ENCODE measurements around the gene TTC28. TPM values are rescaled to one million over a fixed set of nuclear protein-coding genes. Genes with fewer than 3 reads are reported as not detected.

The TTC28 gene
- polyA plus RNA-seq, 4 donors = 0.45 to 24.0 (median 3.7) TPM

DNA sequence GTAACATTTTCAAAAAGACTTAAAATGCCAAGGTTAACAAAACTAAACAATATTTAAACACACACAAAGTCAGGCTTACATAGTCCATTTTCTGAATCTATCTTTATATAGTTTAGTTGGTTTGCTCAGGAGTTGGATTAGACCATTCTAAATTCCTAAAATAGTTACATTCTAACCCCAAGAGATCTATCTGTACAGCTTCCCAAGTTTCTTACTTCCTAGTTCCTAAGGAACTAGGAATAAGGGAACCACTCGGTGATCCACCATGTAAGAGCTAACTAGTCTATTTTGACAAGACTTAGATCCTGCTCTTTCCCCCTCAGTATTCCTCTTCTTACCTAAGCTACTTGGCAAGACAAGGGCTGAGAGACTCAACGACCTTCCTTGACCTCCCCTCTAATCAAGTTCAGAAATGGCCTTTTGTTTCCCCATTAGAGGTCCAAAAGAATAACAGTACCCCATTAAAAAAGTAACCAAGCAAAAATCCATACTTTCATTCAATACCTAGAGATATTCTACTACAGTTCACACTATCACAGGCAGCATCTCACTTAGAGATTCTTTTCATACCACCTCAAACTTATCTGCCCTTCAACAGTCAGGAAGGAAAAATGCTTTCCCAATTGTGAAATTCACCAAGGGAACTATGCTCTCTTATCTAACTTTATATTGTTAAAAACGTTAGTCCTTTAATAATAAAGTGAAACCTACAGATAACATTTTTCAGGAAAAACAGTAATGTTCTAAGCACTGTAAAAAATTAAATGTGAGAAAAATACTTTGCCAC is 253.1 kb downstream of the TTC28 start:
- 43 to 57% (median 45%) methylated on average over 3 of the region's 3 CpGs for WGBS, 3 donors

DNA sequence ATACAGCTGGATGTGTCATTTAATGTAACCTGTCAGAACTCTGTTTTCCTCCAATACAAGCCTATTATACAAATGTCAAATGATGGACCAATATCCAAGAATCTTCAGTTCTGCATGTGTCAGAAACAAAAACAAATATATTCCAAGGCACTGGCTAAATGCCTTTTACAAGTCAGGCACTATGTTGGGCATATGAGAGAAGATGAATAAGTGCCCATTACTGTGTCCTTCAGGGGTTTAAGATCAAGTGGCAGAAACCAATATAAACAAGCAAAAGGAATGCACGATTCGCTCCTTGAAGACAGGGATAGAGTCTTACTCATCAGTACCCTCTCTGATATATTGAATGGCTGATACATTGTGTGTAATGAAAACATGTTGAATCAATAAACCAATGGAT is 254.4 kb downstream of the TTC28 start:
- Histone ChIP-seq H3K4me3 (ENCODE audit: low read depth in 1 of 3, low read length in 3 of 3) (no peak overlapping the region), H3K36me3 (ENCODE audit: control insufficient read depth in 3 of 3, insufficient read depth in 2 of 3, low read depth in 1 of 3, low read length in 3 of 3) (no peaks in the 10 kb centered on the region), H3K27me3 (ENCODE audit: control insufficient read depth in 3 of 3, insufficient read depth in 3 of 3, low read length in 3 of 3) (no peaks in the 10 kb centered on the region), H3K27ac (ENCODE audit: low read depth in 1 of 3, low read length in 2 of 3) (no peak overlapping the region), H3K4me1 (ENCODE audit: control insufficient read depth in 3 of 3, insufficient read depth in 2 of 3, low read depth in 1 of 3, low read length in 2 of 3) (no peaks in the 10 kb centered on the region), H3K9me3 (ENCODE audit: control insufficient read depth in 2 of 2, insufficient read depth in 1 of 2, low read depth in 1 of 2, low read length in 1 of 2) (no peaks in the 10 kb centered on the region)
- 87 to 94% (median 93%) methylated on average over 2 of the region's 2 CpGs for WGBS, 3 donors
- FAIRE-seq (no peak), DNase-seq (no peak)

More for the DNA sequence above, 253.1 kb downstream of the TTC28 start:
- DNase-seq (no peak), FAIRE-seq (no peak)
- no peaks in the 10 kb centered on the region for H3K36me3 ChIP-seq (ENCODE audit: control insufficient read depth in 3 of 3, insufficient read depth in 2 of 3, low read depth in 1 of 3, low read length in 3 of 3)
- no peaks in the 10 kb centered on the region for H3K27me3 ChIP-seq (ENCODE audit: control insufficient read depth in 3 of 3, insufficient read depth in 3 of 3, low read length in 3 of 3)
- peaks cover 0 to 2% (median 0%) of the 10 kb centered on the region in 3 donors for H3K4me1 ChIP-seq (ENCODE audit: control insufficient read depth in 3 of 3, insufficient read depth in 2 of 3, low read depth in 1 of 3, low read length in 2 of 3)
- no peak overlapping the region for H3K27ac ChIP-seq (ENCODE audit: low read depth in 1 of 3, low read length in 2 of 3)
- H3K4me3 ChIP-seq (ENCODE audit: low read depth in 1 of 3, low read length in 3 of 3) = no peak overlapping the region
- no peaks in the 10 kb centered on the region for H3K9me3 ChIP-seq (ENCODE audit: control insufficient read depth in 2 of 2, insufficient read depth in 1 of 2, low read depth in 1 of 2, low read length in 1 of 2)

DNA sequence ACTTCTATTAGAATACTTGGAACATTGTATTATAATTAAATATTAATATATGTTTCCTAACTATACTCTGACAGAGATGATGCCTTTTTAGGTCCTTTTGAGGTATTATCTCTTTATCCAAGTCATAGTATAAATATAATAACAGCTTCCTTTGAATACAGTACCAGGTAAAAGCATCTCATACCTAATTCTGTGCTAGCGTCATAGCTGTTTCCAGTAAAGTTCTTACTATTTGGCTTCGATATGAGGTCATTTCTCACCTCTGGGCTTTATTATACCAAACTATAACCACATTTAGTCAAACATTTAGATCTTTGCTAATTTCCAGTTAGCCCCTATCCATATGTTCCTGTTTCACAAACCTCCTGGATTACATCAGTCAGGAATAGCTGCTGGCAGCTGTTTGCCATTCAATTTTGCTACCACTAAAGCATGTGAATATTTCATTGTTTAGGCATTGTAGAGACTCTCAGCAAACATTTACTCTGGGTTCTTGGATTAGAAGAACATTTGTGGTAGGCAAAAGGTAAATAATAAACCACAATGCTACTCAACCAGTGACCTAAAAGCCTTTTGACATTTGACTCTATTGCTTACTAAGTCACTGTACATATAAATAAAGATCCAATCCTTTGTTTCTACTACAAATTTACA is 255.1 kb downstream of the TTC28 start:
- no peaks in the 10 kb centered on the region for H3K9me3 ChIP-seq (ENCODE audit: control insufficient read depth in 2 of 2, insufficient read depth in 1 of 2, low read depth in 1 of 2, low read length in 1 of 2)
- H3K27me3 ChIP-seq (ENCODE audit: control insufficient read depth in 3 of 3, insufficient read depth in 3 of 3, low read length in 3 of 3) = no peaks in the 10 kb centered on the region
- H3K36me3 ChIP-seq (ENCODE audit: control insufficient read depth in 3 of 3, insufficient read depth in 2 of 3, low read depth in 1 of 3, low read length in 3 of 3) = no peaks in the 10 kb centered on the region
- H3K4me1 ChIP-seq (ENCODE audit: control insufficient read depth in 3 of 3, insufficient read depth in 2 of 3, low read depth in 1 of 3, low read length in 2 of 3) = no peaks in the 10 kb centered on the region
- H3K4me3 ChIP-seq (ENCODE audit: low read depth in 1 of 3, low read length in 3 of 3) = no peak overlapping the region
- 85 to 94% (median 86%) methylated on average over 2 of the region's 2 CpGs for WGBS, 3 donors
- FAIRE-seq (no peak), DNase-seq (no peak)
- no peak overlapping the region for H3K27ac ChIP-seq (ENCODE audit: low read depth in 1 of 3, low read length in 2 of 3)

DNA sequence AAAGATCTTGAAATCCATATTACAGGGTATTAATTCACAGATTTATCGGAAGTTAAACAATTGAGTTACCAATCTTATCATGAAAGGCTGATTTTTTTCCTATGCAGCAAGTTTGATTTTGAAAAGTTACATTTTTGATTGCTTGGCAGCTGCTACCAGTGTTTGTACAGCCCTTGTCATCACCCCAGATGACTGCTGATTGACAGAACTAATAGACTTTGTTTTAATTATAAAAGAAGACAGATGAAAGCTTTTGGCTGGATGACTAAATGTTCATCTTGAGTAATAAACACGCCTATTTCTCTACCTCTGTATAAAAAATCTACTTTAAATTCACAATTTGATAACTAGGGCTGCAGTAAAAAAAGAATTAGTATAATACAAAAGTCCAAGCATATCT is 259.7 kb downstream of the TTC28 start:
- H3K4me3 ChIP-seq (ENCODE audit: low read depth in 1 of 3, low read length in 3 of 3) = no peak overlapping the region

DNA sequence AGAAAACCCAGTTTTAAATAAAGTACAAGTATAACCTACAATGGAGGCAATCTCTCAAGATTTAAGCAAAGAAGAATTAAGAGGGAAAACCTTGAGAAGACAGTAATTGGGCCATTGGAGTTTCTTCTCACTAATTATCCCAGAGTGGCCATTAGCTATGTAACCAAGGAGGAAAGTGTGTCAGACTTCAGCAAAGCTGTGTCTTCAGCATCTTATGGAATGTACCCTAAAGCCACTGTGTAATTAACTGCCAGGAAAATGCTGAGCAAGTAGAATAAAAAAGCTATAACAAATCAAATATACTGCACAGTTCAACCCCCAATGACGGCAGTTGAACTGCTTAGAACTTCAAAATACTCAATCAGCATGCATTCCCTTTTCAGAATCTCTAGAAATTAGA is 261.6 kb downstream of the TTC28 start:
- Histone ChIP-seq H3K4me3 (ENCODE audit: low read depth in 1 of 3, low read length in 3 of 3) (no peak overlapping the region), H3K4me1 (ENCODE audit: control insufficient read depth in 3 of 3, insufficient read depth in 2 of 3, low read depth in 1 of 3, low read length in 2 of 3) (no peaks in the 10 kb centered on the region), H3K36me3 (ENCODE audit: control insufficient read depth in 3 of 3, insufficient read depth in 2 of 3, low read depth in 1 of 3, low read length in 3 of 3) (no peaks in the 10 kb centered on the region), H3K9me3 (ENCODE audit: control insufficient read depth in 2 of 2, insufficient read depth in 1 of 2, low read depth in 1 of 2, low read length in 1 of 2) (no peaks in the 10 kb centered on the region), H3K27me3 (ENCODE audit: control insufficient read depth in 3 of 3, insufficient read depth in 3 of 3, low read length in 3 of 3) (no peaks in the 10 kb centered on the region), H3K27ac (ENCODE audit: low read depth in 1 of 3, low read length in 2 of 3) (no peak overlapping the region)
- 89 to 95% (median 94%) methylated on average over 1 of the region's 1 CpG for WGBS, 3 donors
- DNase-seq (no peak), FAIRE-seq (no peak)

More for the DNA sequence above, 259.7 kb downstream of the TTC28 start:
- Histone ChIP-seq H3K27me3 (ENCODE audit: control insufficient read depth in 3 of 3, insufficient read depth in 3 of 3, low read length in 3 of 3) (no peaks in the 10 kb centered on the region), H3K4me1 (ENCODE audit: control insufficient read depth in 3 of 3, insufficient read depth in 2 of 3, low read depth in 1 of 3, low read length in 2 of 3) (no peaks in the 10 kb centered on the region), H3K36me3 (ENCODE audit: control insufficient read depth in 3 of 3, insufficient read depth in 2 of 3, low read depth in 1 of 3, low read length in 3 of 3) (no peaks in the 10 kb centered on the region), H3K27ac (ENCODE audit: low read depth in 1 of 3, low read length in 2 of 3) (no peak overlapping the region), H3K9me3 (ENCODE audit: control insufficient read depth in 2 of 2, insufficient read depth in 1 of 2, low read depth in 1 of 2, low read length in 1 of 2) (no peaks in the 10 kb centered on the region)
- DNase-seq (no peak), FAIRE-seq (no peak)
- WGBS, 3 donors = 60 to 77% (median 70%) methylated on average over 2 of the region's 2 CpGs

DNA sequence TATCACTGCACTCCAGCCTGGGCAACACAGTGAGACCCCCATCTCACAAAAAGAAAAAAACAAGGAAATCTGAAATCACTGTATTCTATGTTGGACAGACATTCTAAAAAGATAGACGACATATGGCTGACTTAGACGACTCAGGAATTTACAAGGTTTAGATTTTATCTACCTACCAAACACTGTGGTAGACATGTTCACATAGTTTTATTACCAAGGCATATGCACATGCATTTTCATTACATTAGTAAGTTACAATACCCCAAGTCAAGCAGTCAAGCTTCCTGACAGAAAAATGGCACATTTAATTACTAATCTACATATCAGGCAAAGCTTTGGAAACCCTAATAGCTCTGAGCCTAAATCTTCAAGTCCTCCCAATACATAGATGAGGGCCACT is 262.2 kb downstream of the TTC28 start:
- DNase-seq = no peak

DNA sequence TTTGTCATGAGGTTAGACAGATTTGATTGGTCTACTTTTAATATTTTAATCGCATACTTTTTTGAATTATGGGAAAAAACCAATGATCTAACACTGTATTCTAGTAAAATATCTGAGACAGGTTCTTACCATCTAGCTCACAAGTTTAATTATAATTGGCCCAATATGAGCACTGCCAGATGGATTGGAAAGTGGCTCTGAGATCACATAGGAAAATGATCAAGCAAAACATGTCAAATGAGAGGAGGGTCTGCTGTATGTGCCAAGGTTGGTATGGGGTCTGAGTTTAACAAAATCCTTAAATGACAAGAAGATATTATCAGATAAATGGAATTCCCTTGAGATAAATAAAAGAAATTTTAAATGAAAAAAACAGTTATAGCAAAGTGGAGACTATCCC is 264.7 kb downstream of the TTC28 start:
- FAIRE-seq = no peak
- no peaks in the 10 kb centered on the region for H3K27me3 ChIP-seq (ENCODE audit: control insufficient read depth in 3 of 3, insufficient read depth in 3 of 3, low read length in 3 of 3)

More for the DNA sequence above, 262.2 kb downstream of the TTC28 start:
- no peak for FAIRE-seq
- Histone ChIP-seq H3K27ac (ENCODE audit: low read depth in 1 of 3, low read length in 2 of 3) (no peak overlapping the region), H3K36me3 (ENCODE audit: control insufficient read depth in 3 of 3, insufficient read depth in 2 of 3, low read depth in 1 of 3, low read length in 3 of 3) (no peaks in the 10 kb centered on the region), H3K4me3 (ENCODE audit: low read depth in 1 of 3, low read length in 3 of 3) (no peak overlapping the region), H3K4me1 (ENCODE audit: control insufficient read depth in 3 of 3, insufficient read depth in 2 of 3, low read depth in 1 of 3, low read length in 2 of 3) (no peaks in the 10 kb centered on the region), H3K27me3 (ENCODE audit: control insufficient read depth in 3 of 3, insufficient read depth in 3 of 3, low read length in 3 of 3) (no peaks in the 10 kb centered on the region), H3K9me3 (ENCODE audit: control insufficient read depth in 2 of 2, insufficient read depth in 1 of 2, low read depth in 1 of 2, low read length in 1 of 2) (no peaks in the 10 kb centered on the region)
- WGBS, 3 donors = 85 to 91% (median 87%) methylated on average over 2 of the region's 2 CpGs

DNA sequence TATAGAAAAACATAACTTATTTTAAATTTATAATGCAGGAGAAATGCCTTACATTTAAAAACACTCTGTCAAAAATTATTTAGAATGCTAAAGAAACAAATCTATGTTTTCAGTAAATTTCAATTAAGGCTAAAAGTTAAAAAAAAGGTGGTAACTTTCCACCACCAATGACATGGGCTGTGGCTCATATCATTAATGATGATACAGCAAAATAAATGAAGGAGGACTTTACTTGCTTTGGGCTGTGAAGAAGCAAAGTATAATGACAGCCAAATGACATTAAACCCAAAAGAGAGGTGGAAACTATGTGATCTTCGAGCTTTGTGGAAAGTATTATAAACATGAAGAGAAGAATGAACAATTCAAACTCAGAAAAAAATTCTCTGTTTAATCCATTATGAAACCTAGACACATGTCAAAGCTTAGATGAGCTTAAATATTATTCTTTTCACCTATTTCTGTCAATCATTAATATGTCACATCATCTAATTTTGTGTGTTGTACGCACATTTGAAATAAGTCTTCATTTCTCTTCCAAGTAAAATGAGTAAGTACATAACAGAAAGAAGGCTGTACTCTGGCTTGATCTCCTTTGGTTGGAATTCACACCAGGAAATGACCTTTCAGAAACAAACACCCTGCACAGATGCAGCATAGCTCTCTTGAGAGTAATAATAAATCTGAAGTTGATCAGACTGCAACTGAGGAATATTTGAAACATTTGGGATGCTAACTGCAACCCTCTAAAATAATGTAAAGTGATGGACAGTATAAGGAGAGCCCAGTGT is 265.8 kb downstream of the TTC28 start:
- DNase-seq = no peak
- H3K36me3 ChIP-seq (ENCODE audit: control insufficient read depth in 3 of 3, insufficient read depth in 2 of 3, low read depth in 1 of 3, low read length in 3 of 3) = no peaks in the 10 kb centered on the region
- no peak overlapping the region for H3K27ac ChIP-seq (ENCODE audit: low read depth in 1 of 3, low read length in 2 of 3)
- no peak overlapping the region for H3K4me3 ChIP-seq (ENCODE audit: low read depth in 1 of 3, low read length in 3 of 3)
- WGBS, 3 donors = 48 to 70% (median 57%) methylated on average over 2 of the region's 2 CpGs
- H3K27me3 ChIP-seq (ENCODE audit: control insufficient read depth in 3 of 3, insufficient read depth in 3 of 3, low read length in 3 of 3) = no peaks in the 10 kb centered on the region
- FAIRE-seq = no peak
- H3K4me1 ChIP-seq (ENCODE audit: control insufficient read depth in 3 of 3, insufficient read depth in 2 of 3, low read depth in 1 of 3, low read length in 2 of 3) = no peaks in the 10 kb centered on the region
- no peaks in the 10 kb centered on the region for H3K9me3 ChIP-seq (ENCODE audit: control insufficient read depth in 2 of 2, insufficient read depth in 1 of 2, low read depth in 1 of 2, low read length in 1 of 2)

More for the DNA sequence above, 264.7 kb downstream of the TTC28 start:
- Histone ChIP-seq H3K27ac (ENCODE audit: low read depth in 1 of 3, low read length in 2 of 3) (no peak overlapping the region), H3K4me3 (ENCODE audit: low read depth in 1 of 3, low read length in 3 of 3) (no peak overlapping the region), H3K4me1 (ENCODE audit: control insufficient read depth in 3 of 3, insufficient read depth in 2 of 3, low read depth in 1 of 3, low read length in 2 of 3) (no peaks in the 10 kb centered on the region), H3K36me3 (ENCODE audit: control insufficient read depth in 3 of 3, insufficient read depth in 2 of 3, low read depth in 1 of 3, low read length in 3 of 3) (no peaks in the 10 kb centered on the region), H3K9me3 (ENCODE audit: control insufficient read depth in 2 of 2, insufficient read depth in 1 of 2, low read depth in 1 of 2, low read length in 1 of 2) (no peaks in the 10 kb centered on the region)
- WGBS, 3 donors = 93 to 99% (median 98%) methylated on average over 1 of the region's 1 CpG
- no peak for DNase-seq

All from small intestine (tissue), 7 donors.